Endothelial cell of umbilical vein (primary cell): ENCODE measurements around the gene ACTN1.
A peak's percentile ranks its signal among the peaks of the same experiment; 100 is the strongest.

Source experiments
- CTCF ChIP-seq, 2 donors: IDR thresholded peaks; 1 replicate in 1 of 2; 2 replicates in 1 of 2; pipeline ENCODE4 v1.5.1; 2011; ENCODE audit warnings: low read length in 2 of 2, mild to moderate bottlenecking in 2 of 2, moderate library complexity in 2 of 2, control low read depth in 1 of 2, inconsistent platforms in 1 of 2, low read depth in 1 of 2; ENCODE audit not compliant: insufficient read depth in 1 of 2; ENCODE audit errors: extremely low read depth in 1 of 2
- EZH2 ChIP-seq: IDR thresholded peaks from 2 replicates; pipeline ENCODE4 v1.6.1; 2012; ENCODE audit warnings: borderline replicate concordance, low read depth, mild to moderate bottlenecking, moderate library complexity, low read length, inconsistent platforms; ENCODE audit not compliant: severe bottlenecking
- FOS ChIP-seq: IDR thresholded peaks from 2 replicates; pipeline ENCODE4 v1.6.1; 2011; ENCODE audit warnings: mild to moderate bottlenecking, low read length, moderate library complexity, borderline replicate concordance; ENCODE audit not compliant: insufficient read depth
- MAX ChIP-seq: IDR thresholded peaks from 2 replicates; pipeline ENCODE4 v1.6.1; 2011; ENCODE audit not compliant: insufficient read depth, insufficient read length
- MYC ChIP-seq: IDR thresholded peaks from one replicate; pipeline ENCODE4 v1.6.1; 2011; ENCODE audit warnings: mild to moderate bottlenecking, low read depth, low read length
- POLR2A ChIP-seq: IDR thresholded peaks from 2 replicates; pipeline ENCODE4 v1.6.1; 2012; ENCODE audit warnings: low read depth, mild to moderate bottlenecking, control low read depth, low read length
- POLR2AphosphoS5 ChIP-seq: IDR thresholded peaks from 2 replicates; pipeline ENCODE4 v1.6.1; 2012; ENCODE audit warnings: low read depth, mild to moderate bottlenecking, control low read depth, low read length, moderate library complexity; ENCODE audit not compliant: insufficient read depth

GRCh38 chr14:68947802-68948201 is 31.3 kb downstream of the ACTN1 start:
- TF ChIP-seq POLR2AphosphoS5 = peak; percentile 32
- TF ChIP-seq POLR2A = no peak
- no peak for TF ChIP-seq CTCF (IDR thresholded peaks at IDR 0.05; ENCODE audit: extremely low read depth in 1 of 2, insufficient read depth in 1 of 2, low read depth in 1 of 2, low read length in 2 of 2)
- TF ChIP-seq EZH2 = no peak
- TF ChIP-seq MYC = no peak
- TF ChIP-seq MAX = no peak
- no peak for TF ChIP-seq FOS
